Liver (tissue), 9 donors: Measurements from ENCODE around the gene DTL. TPM values are rescaled to one million over a fixed set of nuclear protein-coding genes. Genes with fewer than 3 reads are reported as not detected.

Experiments used
- DNase-seq: peaks from one replicate; pipeline ENCODE4 v3.0.0-alpha.2; 2017; ENCODE audit warnings: low spot score
- H3K27ac ChIP-seq, 2 donors: one replicate each; pipeline ENCODE4 v1.7.0; 2013; ENCODE audit warnings: inconsistent platforms in 2 of 2, low read length in 2 of 2, control low read depth in 1 of 2, low read depth in 1 of 2, mild to moderate bottlenecking in 1 of 2
- H3K27me3 ChIP-seq, 4 donors: one replicate each; pipeline versions ENCODE4 v1.6.1 to v1.7.0; 2013; ENCODE audit warnings: low read length in 3 of 4, inconsistent platforms in 1 of 4, mild to moderate bottlenecking in 1 of 4, moderate library complexity in 1 of 4; ENCODE audit not compliant: control insufficient read depth in 4 of 4, insufficient read depth in 4 of 4
- H3K36me3 ChIP-seq, 4 donors: one replicate each; pipeline versions ENCODE4 v1.6.1 to v1.7.0; 2013; ENCODE audit warnings: low read length in 3 of 4, mild to moderate bottlenecking in 3 of 4, low read depth in 1 of 4, moderate library complexity in 1 of 4; ENCODE audit not compliant: control insufficient read depth in 4 of 4, insufficient read depth in 3 of 4
- H3K4me1 ChIP-seq, 4 donors: one replicate each; pipeline versions ENCODE4 v1.6.1 to v1.7.0; 2013; ENCODE audit warnings: low read length in 3 of 4, mild to moderate bottlenecking in 3 of 4, moderate library complexity in 1 of 4; ENCODE audit not compliant: control insufficient read depth in 4 of 4, insufficient read depth in 4 of 4
- H3K4me3 ChIP-seq, 3 donors: one replicate each; pipeline versions ENCODE4 v1.6.1 to v1.7.0; 2013; ENCODE audit warnings: low read length in 3 of 3, control low read depth in 1 of 3, low read depth in 1 of 3, mild to moderate bottlenecking in 1 of 3
- H3K9ac ChIP-seq, 2 donors: one replicate each; pipeline ENCODE4 v1.7.0; 2013; ENCODE audit warnings: low read length in 2 of 2, mild to moderate bottlenecking in 2 of 2, moderate library complexity in 2 of 2, control low read depth in 1 of 2, low read depth in 1 of 2
- H3K9me3 ChIP-seq, 4 donors: one replicate each; pipeline versions ENCODE4 v1.6.1 to v1.7.0; 2013; ENCODE audit warnings: low read length in 3 of 4; ENCODE audit not compliant: control insufficient read depth in 4 of 4
- EGR1 ChIP-seq, 2 donors: IDR thresholded peaks; 2 replicates each; pipeline ENCODE4 v1.6.1; 2016 to 2018; ENCODE audit warnings: antibody characterized with exemption in 2 of 2, low read depth in 2 of 2
- FOXA1 ChIP-seq: IDR thresholded peaks from 2 replicates; pipeline ENCODE4 v1.6.1; 2016; ENCODE audit warnings: antibody characterized with exemption
- GABPA ChIP-seq, 2 donors: IDR thresholded peaks in 1 of 2; conservative IDR thresholded peaks in 1 of 2; 2 replicates each; pipeline ENCODE4 v1.6.1; 2016; ENCODE audit warnings: antibody characterized with exemption in 2 of 2, mild to moderate bottlenecking in 1 of 2, moderate library complexity in 1 of 2
- HNF4G ChIP-seq: IDR thresholded peaks from 2 replicates; pipeline ENCODE4 v1.6.1; 2016; ENCODE audit warnings: antibody characterized with exemption
- JUND ChIP-seq, 2 donors: IDR thresholded peaks; 2 replicates each; pipeline ENCODE4 v1.6.1; 2016; ENCODE audit warnings: antibody characterized with exemption in 2 of 2
- NR2F2 ChIP-seq: IDR thresholded peaks from 2 replicates; pipeline ENCODE4 v1.6.1; 2016; ENCODE audit warnings: antibody characterized with exemption
- RAD21 ChIP-seq, 2 donors: IDR thresholded peaks; 2 replicates each; pipeline ENCODE4 v1.6.1; 2016; ENCODE audit warnings: antibody characterized with exemption in 2 of 2, mild to moderate bottlenecking in 2 of 2
- RXRA ChIP-seq, 2 donors: IDR thresholded peaks; 2 replicates each; pipeline ENCODE4 v1.6.1; 2017 to 2018; ENCODE audit warnings: antibody characterized with exemption in 2 of 2, mild to moderate bottlenecking in 1 of 2
- SP1 ChIP-seq: IDR thresholded peaks from 2 replicates; pipeline ENCODE4 v1.6.1; 2018; ENCODE audit warnings: antibody characterized with exemption, mild to moderate bottlenecking
- TAF1 ChIP-seq: conservative IDR thresholded peaks from 2 replicates; pipeline ENCODE4 v1.6.1; 2016; ENCODE audit warnings: antibody characterized with exemption, mild to moderate bottlenecking
- YY1 ChIP-seq: IDR thresholded peaks from 2 replicates; pipeline ENCODE4 v1.6.1; 2016; ENCODE audit warnings: antibody characterized with exemption, mild to moderate bottlenecking
- WGBS: extraction: QIAGEN DNeasy Blood & Tissue Kit; methylation state at CpG from one replicate; pipeline ENCODE4 v1.1.7; 2013; 5-methylcytosine and 5-hydroxymethylcytosine counted together
- polyA plus RNA-seq, 2 donors: library from polyadenylated mRNA; stranded (reverse) in 1 of 2; unstranded in 1 of 2; fragments of 200-250 nt in 1 of 2; fragments of >200 nt in 1 of 2; fragmentation: Nextera tagmentation in 1 of 2; extraction: Ambion mirVana in 1 of 2; gene quantifications; one replicate each; pipeline versions ENCODE4 v1.2.1 to v1.2.3, GENCODE V29; 2013 to 2015
- total RNA-seq, 2 donors: library from RNA; depleted of rRNA; stranded (reverse); fragments of >200 nt; gene quantifications; one replicate each; pipeline ENCODE4 v1.2.3, GENCODE V29; 2014
- TF ChIP-seq, protein P1 (sequence below): IDR thresholded peaks from 2 replicates; pipeline ENCODE4 v1.6.1; 2016; ENCODE audit warnings: antibody characterized with exemption, mild to moderate bottlenecking
- TF ChIP-seq, protein P2 (sequence below): IDR thresholded peaks from 2 replicates; pipeline ENCODE4 v1.6.1; 2016; ENCODE audit warnings: antibody characterized with exemption
- TF ChIP-seq, protein P3 (sequence below): IDR thresholded peaks from 2 replicates; pipeline ENCODE4 v1.6.1; 2016; ENCODE audit warnings: antibody characterized with exemption
- donor health status: healthy.
- donor health status: healthy.
- donor health status: healthy.
- donor health status: healthy.
- donor health status: healthy.

The DTL gene
- total and polyA plus RNA-seq, 4 donors: 0.17 to 17.9 (median 0.73) TPM

DNA sequence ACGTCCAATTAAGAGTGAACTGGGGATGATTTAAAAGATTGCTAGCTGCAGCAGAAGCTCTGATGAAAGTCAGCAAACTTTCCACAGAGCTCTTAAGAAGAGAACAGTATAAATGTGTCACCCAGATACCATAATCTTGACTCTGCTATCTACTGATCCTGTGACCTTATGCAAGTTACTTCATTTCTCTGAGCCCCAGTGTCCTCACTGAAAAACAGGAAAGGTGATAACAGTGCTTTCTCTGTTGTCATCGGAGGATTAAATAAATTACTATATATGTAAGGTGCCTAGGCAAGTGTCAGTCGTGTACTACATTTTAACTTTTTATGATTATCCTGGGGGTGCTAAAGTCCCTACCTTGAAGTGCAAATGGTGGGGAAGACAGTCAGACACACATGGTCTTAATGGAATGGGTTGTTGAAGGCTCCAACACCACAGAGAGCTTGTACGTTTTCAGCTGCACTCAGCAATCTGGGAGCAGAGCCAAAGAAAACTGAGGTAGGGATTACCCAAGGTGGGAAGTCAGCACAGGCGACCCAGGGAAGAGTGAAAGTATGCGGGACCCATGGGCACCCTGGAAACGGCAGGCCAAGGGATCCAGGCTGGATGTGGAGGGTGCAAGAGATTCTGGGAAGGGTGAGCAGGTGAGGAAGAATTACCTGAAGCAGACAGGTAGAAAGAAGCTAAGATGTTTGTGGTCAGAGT is 82.8 kb downstream of the DTL start (continued):
- TF ChIP-seq, protein P1, sequence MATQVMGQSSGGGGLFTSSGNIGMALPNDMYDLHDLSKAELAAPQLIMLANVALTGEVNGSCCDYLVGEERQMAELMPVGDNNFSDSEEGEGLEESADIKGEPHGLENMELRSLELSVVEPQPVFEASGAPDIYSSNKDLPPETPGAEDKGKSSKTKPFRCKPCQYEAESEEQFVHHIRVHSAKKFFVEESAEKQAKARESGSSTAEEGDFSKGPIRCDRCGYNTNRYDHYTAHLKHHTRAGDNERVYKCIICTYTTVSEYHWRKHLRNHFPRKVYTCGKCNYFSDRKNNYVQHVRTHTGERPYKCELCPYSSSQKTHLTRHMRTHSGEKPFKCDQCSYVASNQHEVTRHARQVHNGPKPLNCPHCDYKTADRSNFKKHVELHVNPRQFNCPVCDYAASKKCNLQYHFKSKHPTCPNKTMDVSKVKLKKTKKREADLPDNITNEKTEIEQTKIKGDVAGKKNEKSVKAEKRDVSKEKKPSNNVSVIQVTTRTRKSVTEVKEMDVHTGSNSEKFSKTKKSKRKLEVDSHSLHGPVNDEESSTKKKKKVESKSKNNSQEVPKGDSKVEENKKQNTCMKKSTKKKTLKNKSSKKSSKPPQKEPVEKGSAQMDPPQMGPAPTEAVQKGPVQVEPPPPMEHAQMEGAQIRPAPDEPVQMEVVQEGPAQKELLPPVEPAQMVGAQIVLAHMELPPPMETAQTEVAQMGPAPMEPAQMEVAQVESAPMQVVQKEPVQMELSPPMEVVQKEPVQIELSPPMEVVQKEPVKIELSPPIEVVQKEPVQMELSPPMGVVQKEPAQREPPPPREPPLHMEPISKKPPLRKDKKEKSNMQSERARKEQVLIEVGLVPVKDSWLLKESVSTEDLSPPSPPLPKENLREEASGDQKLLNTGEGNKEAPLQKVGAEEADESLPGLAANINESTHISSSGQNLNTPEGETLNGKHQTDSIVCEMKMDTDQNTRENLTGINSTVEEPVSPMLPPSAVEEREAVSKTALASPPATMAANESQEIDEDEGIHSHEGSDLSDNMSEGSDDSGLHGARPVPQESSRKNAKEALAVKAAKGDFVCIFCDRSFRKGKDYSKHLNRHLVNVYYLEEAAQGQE: no peak
- TF ChIP-seq NR2F2: no peak
- TF ChIP-seq YY1: no peak
- TF ChIP-seq JUND (IDR thresholded peaks at IDR 0.05): no peak
- no peak for TF ChIP-seq SP1
- TF ChIP-seq GABPA (IDR thresholded peaks at IDR 0.05 in 1 of 2, conservative IDR thresholded peaks at IDR 0.05 in 1 of 2): no peak
- no peak for TF ChIP-seq RXRA (IDR thresholded peaks at IDR 0.05)
- no peak for TF ChIP-seq RAD21 (IDR thresholded peaks at IDR 0.05)
- no peak for TF ChIP-seq TAF1
- no peak for TF ChIP-seq EGR1 (IDR thresholded peaks at IDR 0.05; ENCODE audit: low read depth in 2 of 2)

DNA sequence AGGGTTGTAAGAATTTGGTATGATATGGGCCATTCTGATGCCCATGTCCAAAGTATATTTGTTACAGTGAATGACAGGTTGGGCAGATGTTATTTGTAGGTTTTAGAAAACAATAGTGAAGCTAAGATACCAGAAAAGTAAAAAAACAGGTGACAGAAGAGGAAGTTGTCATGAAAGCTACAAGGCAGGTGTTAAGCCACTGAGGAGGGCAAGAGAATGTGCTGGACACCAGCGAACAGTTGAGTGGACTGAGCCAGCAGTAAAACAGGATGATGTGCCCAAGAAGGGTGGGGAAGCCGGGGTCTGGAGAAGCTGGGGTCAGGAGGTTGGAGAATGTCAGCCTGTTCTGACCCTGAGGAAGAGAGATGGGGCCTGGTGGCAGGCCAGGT is 83.3 kb downstream of the DTL start:
- H3K9ac ChIP-seq: no peak overlapping the region
- DNase-seq: no peak
- H3K4me3 ChIP-seq: no peak overlapping the region
- no peaks in the 10 kb centered on the region for H3K27me3 ChIP-seq
- no peaks in the 10 kb centered on the region for H3K4me1 ChIP-seq
- WGBS: 88% methylated on average over 2 of the region's 2 CpGs
- no peaks in the 10 kb centered on the region for H3K9me3 ChIP-seq
- H3K36me3 ChIP-seq: no peaks in the 10 kb centered on the region
- no peak overlapping the region for H3K27ac ChIP-seq
- TF ChIP-seq, protein P2, sequence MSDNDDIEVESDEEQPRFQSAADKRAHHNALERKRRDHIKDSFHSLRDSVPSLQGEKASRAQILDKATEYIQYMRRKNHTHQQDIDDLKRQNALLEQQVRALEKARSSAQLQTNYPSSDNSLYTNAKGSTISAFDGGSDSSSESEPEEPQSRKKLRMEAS: no peak
- TF ChIP-seq RXRA (IDR thresholded peaks at IDR 0.05) (no peak), EGR1 (IDR thresholded peaks at IDR 0.05; ENCODE audit: low read depth in 2 of 2) (no peak), SP1 (no peak), YY1 (no peak), HNF4G (no peak), RAD21 (IDR thresholded peaks at IDR 0.05) (no peak), FOXA1 (no peak), GABPA (IDR thresholded peaks at IDR 0.05 in 1 of 2, conservative IDR thresholded peaks at IDR 0.05 in 1 of 2) (no peak)
- TF ChIP-seq, protein P1: no peak
- TF ChIP-seq, protein P3, sequence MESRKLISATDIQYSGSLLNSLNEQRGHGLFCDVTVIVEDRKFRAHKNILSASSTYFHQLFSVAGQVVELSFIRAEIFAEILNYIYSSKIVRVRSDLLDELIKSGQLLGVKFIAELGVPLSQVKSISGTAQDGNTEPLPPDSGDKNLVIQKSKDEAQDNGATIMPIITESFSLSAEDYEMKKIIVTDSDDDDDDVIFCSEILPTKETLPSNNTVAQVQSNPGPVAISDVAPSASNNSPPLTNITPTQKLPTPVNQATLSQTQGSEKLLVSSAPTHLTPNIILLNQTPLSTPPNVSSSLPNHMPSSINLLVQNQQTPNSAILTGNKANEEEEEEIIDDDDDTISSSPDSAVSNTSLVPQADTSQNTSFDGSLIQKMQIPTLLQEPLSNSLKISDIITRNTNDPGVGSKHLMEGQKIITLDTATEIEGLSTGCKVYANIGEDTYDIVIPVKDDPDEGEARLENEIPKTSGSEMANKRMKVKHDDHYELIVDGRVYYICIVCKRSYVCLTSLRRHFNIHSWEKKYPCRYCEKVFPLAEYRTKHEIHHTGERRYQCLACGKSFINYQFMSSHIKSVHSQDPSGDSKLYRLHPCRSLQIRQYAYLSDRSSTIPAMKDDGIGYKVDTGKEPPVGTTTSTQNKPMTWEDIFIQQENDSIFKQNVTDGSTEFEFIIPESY: no peak
